Natural killer cell (primary cell): ENCODE results near the gene SMYD5. TPM values are rescaled to one million over a fixed set of nuclear protein-coding genes. Genes with fewer than 3 reads are reported as not detected.

ENCODE experiments used
- ATAC-seq, 3 donors: fragments of 150-1000 bp in 2 of 3; fragments of 200-7000 bp in 1 of 3; cut with Tn5 transposase; 1 replicate in 1 of 3; 2 replicates in 2 of 3; pipeline ENCODE4 v1.10.0; 2021; ENCODE audit warnings: mild to moderate bottlenecking in 2 of 3, moderate library complexity in 2 of 3
- DNase-seq, 2 donors: peaks; one replicate each; pipeline versions ENCODE4 v3.0.0 to v3.0.0-alpha.2; 2013 to 2021; ENCODE audit warnings: mixed read lengths in 1 of 2
- H3K27ac ChIP-seq: one replicate; pipeline ENCODE4 v1.5.1; 2013; ENCODE audit warnings: mild to moderate bottlenecking, low read length
- H3K27me3 ChIP-seq: one replicate; pipeline ENCODE4 v1.6.1; 2013; ENCODE audit warnings: low read length; ENCODE audit not compliant: control insufficient read depth, insufficient read depth
- H3K36me3 ChIP-seq: one replicate; pipeline ENCODE4 v1.6.1; 2013; ENCODE audit warnings: low read length; ENCODE audit not compliant: control insufficient read depth, insufficient read depth
- H3K4me1 ChIP-seq: one replicate; pipeline ENCODE4 v1.6.1; 2013; ENCODE audit warnings: low read length; ENCODE audit not compliant: control insufficient read depth, insufficient read depth
- H3K4me3 ChIP-seq: one replicate; pipeline ENCODE4 v1.5.1; 2013; ENCODE audit warnings: low read length
- H3K9me3 ChIP-seq: one replicate; pipeline ENCODE4 v1.6.1; 2013; ENCODE audit warnings: low read length; ENCODE audit not compliant: control insufficient read depth, insufficient read depth
- H3K27ac Mint-ChIP-seq, 2 donors: one replicate each; pipeline ENCODE4 v1.8.0; 2022; ENCODE audit warnings: mild to moderate bottlenecking in 2 of 2, mixed read lengths in 2 of 2, moderate library complexity in 1 of 2
- H3K27me3 Mint-ChIP-seq, 2 donors: one replicate each; pipeline ENCODE4 v1.8.0; 2022; ENCODE audit warnings: low read depth in 2 of 2, mixed read lengths in 2 of 2
- H3K36me3 Mint-ChIP-seq: one replicate; pipeline ENCODE4 v1.8.0; 2022; ENCODE audit warnings: mixed read lengths
- H3K4me1 Mint-ChIP-seq, 2 donors: one replicate each; pipeline ENCODE4 v1.8.0; 2022; ENCODE audit warnings: mixed read lengths in 2 of 2
- H3K4me3 Mint-ChIP-seq: one replicate; pipeline ENCODE4 v1.8.0; 2022; ENCODE audit warnings: mild to moderate bottlenecking, moderate library complexity, mixed read lengths
- H3K9me3 Mint-ChIP-seq, 2 donors: one replicate each; pipeline ENCODE4 v1.8.0; 2022; ENCODE audit warnings: mixed read lengths in 2 of 2
- CTCF ChIP-seq: fragments of 200-600 bp; IDR thresholded peaks from one replicate; pipeline ENCODE4 v1.8.0; 2022; ENCODE audit warnings: antibody characterized with exemption
- WGBS: methylation state at CpG from one replicate; pipeline ENCODE4 v1.1.7; 2013; ENCODE audit warnings: missing lambda C conversion rate; ENCODE audit not compliant: insufficient coverage; 5-methylcytosine and 5-hydroxymethylcytosine counted together
- intact Hi-C: fragments of 100-400 bp; cut with micrococcal nuclease; formaldehyde crosslinking; loops from one replicate; pipeline ENCODE4 v1.14.2; 2022
- total RNA-seq, 4 donors: library from RNA; stranded (reverse); fragments of 120-200 nt in 1 of 4; gene quantifications; one replicate each; pipeline versions ENCODE4 v1.2.3 to v1.2.4, GENCODE V29; 2013 to 2022

Gene SMYD5
- total RNA-seq, 3 donors from 2014 or later (not counting 1 experiment from before 2014, with no cell fraction given): 12.2 to 25.3 (median 12.2) TPM

DNA sequence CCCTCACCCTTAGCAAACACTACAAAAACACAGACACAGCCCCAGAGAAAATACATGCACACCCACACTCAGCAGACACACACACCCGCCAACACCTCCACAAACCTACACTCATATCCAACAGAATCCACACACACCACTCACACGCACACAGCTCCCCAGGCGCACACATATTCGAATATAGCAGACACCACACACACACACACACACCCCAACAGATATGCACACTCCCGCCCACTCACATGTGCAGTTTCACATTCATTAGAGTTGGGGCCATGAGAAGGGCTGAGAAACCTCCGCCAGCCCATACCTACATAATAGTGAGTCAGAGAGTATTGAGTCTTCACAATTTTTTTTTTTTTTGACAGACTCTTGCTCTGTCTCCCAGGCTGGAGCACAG lies 41.1 kb upstream of the SMYD5 start:
- Histone ChIP-seq H3K27ac (no peak overlapping the region), H3K9me3 (no peaks in the 10 kb centered on the region), H3K36me3 (no peaks in the 10 kb centered on the region), H3K4me1 (peaks cover 29% of the 10 kb centered on the region), H3K4me3 (no peak overlapping the region), H3K27me3 (peaks cover 6% of the 10 kb centered on the region)
- TF ChIP-seq CTCF: no peak
- no peak for DNase-seq
- Mint-ChIP-seq H3K36me3 (no peaks in the 10 kb centered on the region), H3K4me3 (no peak overlapping the region), H3K27me3 (peaks cover 0 to 6% of the 10 kb centered on the region in 2 donors), H3K4me1 (peaks cover 7 to 26% of the 10 kb centered on the region in 2 donors), H3K9me3 (no peaks in the 10 kb centered on the region), H3K27ac (no peak overlapping the region)
- ATAC-seq: no peak
- intact Hi-C loops: no loop called here
- 89% methylated on average over 6 of the region's 6 CpGs for WGBS

DNA sequence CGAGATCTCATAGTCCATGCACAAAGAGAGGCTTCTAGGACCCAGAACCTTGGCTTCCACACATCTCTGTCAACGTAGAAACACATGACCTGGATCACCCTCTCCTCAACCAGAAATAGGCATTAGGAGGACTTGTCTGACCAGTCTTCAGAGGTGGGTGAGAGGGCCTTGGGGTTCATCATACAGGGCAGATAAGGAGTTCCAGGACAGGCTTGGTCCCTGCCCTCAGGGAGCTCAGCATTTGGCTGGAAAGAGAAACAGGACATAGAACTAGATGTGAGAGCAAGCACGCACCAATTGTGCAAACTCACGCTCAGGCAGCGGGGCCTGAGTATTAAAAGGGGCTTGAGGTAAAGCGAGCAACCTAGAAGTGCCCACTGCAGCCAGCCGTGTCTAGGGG lies 40.3 kb upstream of the SMYD5 start:
- Histone ChIP-seq H3K27me3 (peaks cover 10% of the 10 kb centered on the region), H3K4me1 (peaks cover 30% of the 10 kb centered on the region), H3K27ac (no peak overlapping the region), H3K36me3 (no peaks in the 10 kb centered on the region), H3K4me3 (no peak overlapping the region), H3K9me3 (no peaks in the 10 kb centered on the region)
- no peaks in the 10 kb centered on the region for H3K9me3 Mint-ChIP-seq
- intact Hi-C loops: no loop called here
- 92% methylated on average over 7 of the region's 7 CpGs for WGBS
- no peak for ATAC-seq
- peaks cover 0 to 6% of the 10 kb centered on the region in 2 donors for H3K27me3 Mint-ChIP-seq
- H3K36me3 Mint-ChIP-seq: no peaks in the 10 kb centered on the region
- TF ChIP-seq CTCF: no peak
- H3K4me1 Mint-ChIP-seq: peaks cover 7 to 26% of the 10 kb centered on the region in 2 donors
- H3K27ac Mint-ChIP-seq: no peak overlapping the region
- peak overlapping the region; percentile 66 for H3K4me3 Mint-ChIP-seq
- DNase-seq: no peak

- intact Hi-C loops: no loop called here
- H3K27me3 Mint-ChIP-seq: peaks cover under 1 to 6% of the 10 kb centered on the region in 2 donors
- H3K36me3 ChIP-seq: no peaks in the 10 kb centered on the region
- H3K4me3 ChIP-seq: no peak overlapping the region
- no peaks in the 10 kb centered on the region for H3K9me3 Mint-ChIP-seq
- no peaks in the 10 kb centered on the region for H3K36me3 Mint-ChIP-seq
- DNase-seq: peak in 1 of 2 donors; percentile 4
- peak overlapping the region in 1 of 2 donors; percentile 4 for H3K27ac Mint-ChIP-seq
- peaks cover 30% of the 10 kb centered on the region for H3K4me1 ChIP-seq
- ATAC-seq: no peak
- H3K27ac ChIP-seq: no peak overlapping the region
- no peak for TF ChIP-seq CTCF
- H3K4me1 Mint-ChIP-seq: peaks cover 7 to 26% of the 10 kb centered on the region in 2 donors
- WGBS: 97% methylated on average over 10 of the region's 10 CpGs
- H3K4me3 Mint-ChIP-seq: peak overlapping the region; percentile 66
- H3K27me3 ChIP-seq: peaks cover 10% of the 10 kb centered on the region
- H3K9me3 ChIP-seq: no peaks in the 10 kb centered on the region
Measured at GRCh38 chr2:73174244-73174643, 39.8 kb upstream of the SMYD5 start.
